Measurements from ENCODE around the gene SCARB1.

The SCARB1 gene

DNA sequence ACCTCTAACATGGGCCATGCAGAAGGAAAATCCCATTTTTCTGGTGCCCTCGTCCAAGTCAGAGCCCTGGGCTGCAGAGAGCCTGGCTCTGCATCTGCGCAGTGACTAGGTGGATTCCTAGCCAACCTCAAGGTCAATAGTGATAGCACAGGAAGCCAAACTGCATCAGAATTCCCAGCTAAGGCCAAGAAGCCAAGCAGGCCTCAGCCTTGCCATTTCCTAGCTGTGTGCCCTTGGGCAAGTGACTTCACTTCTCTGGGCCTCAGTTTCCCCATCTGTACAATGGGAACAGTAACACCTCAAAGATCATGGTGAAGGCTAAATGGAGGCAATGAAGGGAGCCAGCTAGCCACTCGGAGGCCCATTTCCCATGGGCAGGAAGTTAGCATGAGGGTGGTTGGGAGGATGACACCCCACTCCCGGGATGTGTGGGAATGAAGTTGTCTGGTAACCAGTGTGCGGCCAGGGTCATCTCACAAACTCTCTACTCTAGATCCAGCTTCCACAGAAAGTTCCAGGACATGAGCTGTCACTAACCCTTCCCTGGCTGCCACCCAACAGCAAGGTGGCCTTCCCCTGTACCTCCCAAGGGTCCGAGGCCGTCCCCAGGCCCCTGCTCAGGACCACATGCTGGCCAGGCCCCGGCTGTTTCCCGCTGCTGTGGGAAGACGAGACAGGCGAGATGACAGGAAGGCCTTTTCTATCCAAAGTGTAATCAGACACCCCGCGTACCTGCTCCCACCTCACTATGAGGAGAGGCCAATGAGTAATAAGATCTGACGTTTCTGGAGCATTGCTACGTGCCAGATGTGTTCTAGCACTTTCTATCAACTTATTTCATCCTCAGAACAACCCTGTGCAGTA lies 125.7 kb downstream of the SCARB1 start:
- Histone ChIP-seq H3K9me2 (replicated peaks; ENCODE audit: control insufficient read depth, low read length) (no peaks in the 10 kb centered on the region), H3K4me2 (ENCODE audit: low read length) (no peak overlapping the region), H3K4me1 (ENCODE audit: control insufficient read depth, low read length) (no peaks in the 10 kb centered on the region), H3F3A (ENCODE audit: control insufficient read depth, insufficient read depth) (no peaks in the 10 kb centered on the region), H3K9me3 (ENCODE audit: control insufficient read depth, insufficient read depth, low read length) (no peaks in the 10 kb centered on the region), H3K79me2 (ENCODE audit: control insufficient read depth, low read length) (no peaks in the 10 kb centered on the region), H3K4me3 (ENCODE audit: low read length) (no peak overlapping the region), H3K36me3 (ENCODE audit: control insufficient read depth, low read length) (no peaks in the 10 kb centered on the region), H3K27ac (ENCODE audit: low read depth, low read length) (no peak overlapping the region), H4K20me1 (ENCODE audit: control insufficient read depth, insufficient read depth, low read depth, low read length) (no peaks in the 10 kb centered on the region), H3K27me3 (ENCODE audit: control insufficient read depth, low read length) (no peaks in the 10 kb centered on the region)
- TF ChIP-seq, protein P1, sequence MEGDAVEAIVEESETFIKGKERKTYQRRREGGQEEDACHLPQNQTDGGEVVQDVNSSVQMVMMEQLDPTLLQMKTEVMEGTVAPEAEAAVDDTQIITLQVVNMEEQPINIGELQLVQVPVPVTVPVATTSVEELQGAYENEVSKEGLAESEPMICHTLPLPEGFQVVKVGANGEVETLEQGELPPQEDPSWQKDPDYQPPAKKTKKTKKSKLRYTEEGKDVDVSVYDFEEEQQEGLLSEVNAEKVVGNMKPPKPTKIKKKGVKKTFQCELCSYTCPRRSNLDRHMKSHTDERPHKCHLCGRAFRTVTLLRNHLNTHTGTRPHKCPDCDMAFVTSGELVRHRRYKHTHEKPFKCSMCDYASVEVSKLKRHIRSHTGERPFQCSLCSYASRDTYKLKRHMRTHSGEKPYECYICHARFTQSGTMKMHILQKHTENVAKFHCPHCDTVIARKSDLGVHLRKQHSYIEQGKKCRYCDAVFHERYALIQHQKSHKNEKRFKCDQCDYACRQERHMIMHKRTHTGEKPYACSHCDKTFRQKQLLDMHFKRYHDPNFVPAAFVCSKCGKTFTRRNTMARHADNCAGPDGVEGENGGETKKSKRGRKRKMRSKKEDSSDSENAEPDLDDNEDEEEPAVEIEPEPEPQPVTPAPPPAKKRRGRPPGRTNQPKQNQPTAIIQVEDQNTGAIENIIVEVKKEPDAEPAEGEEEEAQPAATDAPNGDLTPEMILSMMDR (IDR thresholded peaks at IDR 0.05; ENCODE audit: low read depth, low read length, poor library complexity, severe bottlenecking), result no peak
- TF ChIP-seq EZH2phosphoT487 (IDR thresholded peaks at IDR 0.05; ENCODE audit: borderline replicate concordance, low read length), result no peak

DNA sequence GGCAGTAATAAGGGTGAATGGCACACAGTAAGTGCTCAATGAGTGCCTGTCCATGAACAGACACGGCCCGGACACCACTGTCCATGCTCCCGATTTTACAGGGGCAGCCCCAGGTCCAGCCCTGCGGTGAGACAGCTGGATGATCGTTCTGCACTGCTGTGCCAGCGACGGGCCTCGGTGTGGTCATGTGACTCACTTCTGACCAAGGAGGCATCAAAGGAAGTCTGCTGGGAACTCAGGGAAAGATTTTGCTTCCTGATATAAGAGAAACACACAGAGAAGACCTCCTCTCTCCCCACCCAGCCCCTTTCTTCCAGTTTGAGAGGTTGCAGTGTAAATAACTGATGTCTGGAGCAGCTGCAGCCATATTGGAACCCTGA lies 126.6 kb downstream of the SCARB1 start:
- H3K79me2 ChIP-seq (ENCODE audit: control insufficient read depth, low read length), result no peaks in the 10 kb centered on the region
- no peaks in the 10 kb centered on the region for H3K36me3 ChIP-seq (ENCODE audit: control insufficient read depth, low read length)
- no peak overlapping the region for H3K4me3 ChIP-seq (ENCODE audit: low read length)
- TF ChIP-seq, protein P1 (IDR thresholded peaks at IDR 0.05; ENCODE audit: low read depth, low read length, poor library complexity, severe bottlenecking), result no peak
- no peak for TF ChIP-seq EZH2phosphoT487 (IDR thresholded peaks at IDR 0.05; ENCODE audit: borderline replicate concordance, low read length)
- H3F3A ChIP-seq (ENCODE audit: control insufficient read depth, insufficient read depth), result no peaks in the 10 kb centered on the region
- no peaks in the 10 kb centered on the region for H3K9me3 ChIP-seq (ENCODE audit: control insufficient read depth, insufficient read depth, low read length)
- no peaks in the 10 kb centered on the region for H3K27me3 ChIP-seq (ENCODE audit: control insufficient read depth, low read length)
- H3K4me1 ChIP-seq (ENCODE audit: control insufficient read depth, low read length), result no peaks in the 10 kb centered on the region
- no peak overlapping the region for H3K27ac ChIP-seq (ENCODE audit: low read depth, low read length)
- H4K20me1 ChIP-seq (ENCODE audit: control insufficient read depth, insufficient read depth, low read depth, low read length), result no peaks in the 10 kb centered on the region
- no peaks in the 10 kb centered on the region for H3K9me2 ChIP-seq (replicated peaks; ENCODE audit: control insufficient read depth, low read length)
- no peak overlapping the region for H3K4me2 ChIP-seq (ENCODE audit: low read length)

- no peak for TF ChIP-seq EZH2phosphoT487 (IDR thresholded peaks at IDR 0.05; ENCODE audit: borderline replicate concordance, low read length)
- TF ChIP-seq, protein P1 (IDR thresholded peaks at IDR 0.05; ENCODE audit: low read depth, low read length, poor library complexity, severe bottlenecking), result no peak
- H4K20me1 ChIP-seq (ENCODE audit: control insufficient read depth, insufficient read depth, low read depth, low read length), result no peaks in the 10 kb centered on the region
- H3K9me2 ChIP-seq (replicated peaks; ENCODE audit: control insufficient read depth, low read length), result no peaks in the 10 kb centered on the region
- no peaks in the 10 kb centered on the region for H3K9me3 ChIP-seq (ENCODE audit: control insufficient read depth, insufficient read depth, low read length)
- H3K4me1 ChIP-seq (ENCODE audit: control insufficient read depth, low read length), result no peaks in the 10 kb centered on the region
- H3K36me3 ChIP-seq (ENCODE audit: control insufficient read depth, low read length), result no peaks in the 10 kb centered on the region
- no peak overlapping the region for H3K27ac ChIP-seq (ENCODE audit: low read depth, low read length)
- no peaks in the 10 kb centered on the region for H3K79me2 ChIP-seq (ENCODE audit: control insufficient read depth, low read length)
- no peaks in the 10 kb centered on the region for H3K27me3 ChIP-seq (ENCODE audit: control insufficient read depth, low read length)
- H3K4me2 ChIP-seq (ENCODE audit: low read length), result no peak overlapping the region
- H3F3A ChIP-seq (ENCODE audit: control insufficient read depth, insufficient read depth), result no peaks in the 10 kb centered on the region
- no peak overlapping the region for H3K4me3 ChIP-seq (ENCODE audit: low read length)
Measured at GRCh38 chr12:124736115-124737039, 127.3 kb downstream of the SCARB1 start.
